ENCODE results near the gene TUSC2. TPM values are rescaled to one million over a fixed set of nuclear protein-coding genes. Genes with fewer than 3 reads are reported as not detected.

TUSC2 gene
- total RNA-seq, 1 donor from 2014 or later: 25.4 TPM

DNA sequence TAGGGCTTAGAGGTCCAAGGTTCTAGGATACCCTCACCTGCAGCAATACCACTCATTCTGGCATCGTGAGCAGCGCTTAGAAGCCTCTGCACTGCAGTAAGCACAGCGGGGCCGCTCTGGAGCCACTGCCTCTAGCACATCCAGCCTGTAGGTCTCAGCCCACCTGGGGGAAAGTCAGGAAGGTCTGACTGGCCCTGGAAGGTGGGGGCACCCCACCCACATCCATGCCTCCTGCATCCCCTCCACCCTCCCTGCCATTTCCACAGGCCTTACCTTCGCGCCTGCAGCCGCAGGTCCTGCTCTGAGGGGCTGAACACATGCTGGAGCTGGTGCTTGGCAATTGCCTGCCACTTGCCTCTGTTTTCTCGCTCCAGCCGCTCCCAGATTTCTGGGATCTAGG is 13.5 kb upstream of the TUSC2 start:
- H3K27ac ChIP-seq: peak overlapping the region; percentile 99
- no peak for DNase-seq (ENCODE audit: low spot score in 2 of 2)
- peak overlapping the region in 1 of 2 donors; percentile 96 for H3K4me3 ChIP-seq
- no peak for TF ChIP-seq CTCF (IDR thresholded peaks at IDR 0.05)
- no peaks in the 10 kb centered on the region for H3K36me3 ChIP-seq
- intact Hi-C loops (cut with DNase I): no loop called here
- H3K27me3 ChIP-seq: no peaks in the 10 kb centered on the region
- H3K9me3 ChIP-seq: no peaks in the 10 kb centered on the region
- H3K4me1 ChIP-seq: peaks cover 21 to 45% of the 10 kb centered on the region in 2 donors

DNA sequence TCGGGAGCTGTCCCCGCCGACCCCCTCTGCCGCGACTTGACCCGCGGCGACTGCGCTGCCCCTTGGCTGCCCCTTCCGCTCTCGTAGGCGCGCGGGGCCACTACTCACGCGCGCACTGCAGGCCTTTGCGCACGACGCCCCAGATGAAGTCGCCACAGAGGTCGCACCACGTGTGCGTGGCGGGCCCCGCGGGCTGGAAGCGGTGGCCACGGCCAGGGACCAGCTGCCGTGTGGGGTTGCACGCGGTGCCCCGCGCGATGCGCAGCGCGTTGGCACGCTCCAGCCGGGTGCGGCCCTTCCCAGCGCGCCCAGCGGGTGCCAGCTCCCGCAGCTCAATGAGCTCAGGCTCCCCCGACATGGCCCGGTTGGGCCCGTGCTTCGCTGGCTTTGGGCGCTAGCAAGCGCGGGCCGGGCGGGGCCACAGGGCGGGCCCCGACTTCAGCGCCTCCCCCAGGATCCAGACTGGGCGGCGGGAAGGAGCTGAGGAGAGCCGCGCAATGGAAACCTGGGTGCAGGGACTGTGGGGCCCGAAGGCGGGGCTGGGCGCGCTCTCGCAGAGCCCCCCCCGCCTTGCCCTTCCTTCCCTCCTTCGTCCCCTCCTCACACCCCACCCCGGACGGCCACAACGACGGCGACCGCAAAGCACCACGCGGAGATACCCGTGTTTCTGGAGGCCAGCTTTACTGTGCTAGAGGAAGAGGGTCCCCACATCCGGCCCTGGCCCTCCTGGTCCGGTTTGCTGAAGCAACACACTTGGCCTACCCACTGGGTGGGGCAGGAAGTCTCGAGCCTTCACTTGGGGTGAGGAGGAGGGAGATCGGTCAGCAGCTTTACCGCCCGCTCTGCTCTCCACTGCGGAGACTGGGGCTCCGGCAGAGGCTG is 12.7 kb upstream of the TUSC2 start, which contains the start of gene RASSF1:
Gene RASSF1 (minus strand): TSS at position 389 of the 882 bp plus-strand sequence. CDS start 31 bp downstream, at position 358.
- peak within 1 kb of the TSS; percentile 68 to 96 for H3K4me3 ChIP-seq
- no peaks in the 10 kb centered on the region for H3K36me3 ChIP-seq
- peak within 1 kb of the TSS; percentile 99 for H3K27ac ChIP-seq
- TF ChIP-seq CTCF (IDR thresholded peaks at IDR 0.05): no peak
- intact Hi-C loops (cut with DNase I): no loop called here
- no peaks in the 10 kb centered on the region for H3K27me3 ChIP-seq
- no peaks in the 10 kb centered on the region for H3K9me3 ChIP-seq
- peak; percentile 58 to 86 for DNase-seq (ENCODE audit: low spot score in 2 of 2)
- H3K4me1 ChIP-seq: peaks cover 20 to 52% of the 10 kb centered on the region in 2 donors

GRCh38 chr3:50340147-50340447 is 12.1 kb upstream of the TUSC2 start:
- intact Hi-C loops (cut with DNase I): no loop called here
- H3K27me3 ChIP-seq: no peaks in the 10 kb centered on the region
- H3K9me3 ChIP-seq: no peaks in the 10 kb centered on the region
- H3K36me3 ChIP-seq: no peaks in the 10 kb centered on the region
- H3K4me3 ChIP-seq: peak overlapping the region; percentile 68 to 96
- H3K27ac ChIP-seq: peak overlapping the region; percentile 99
- DNase-seq (ENCODE audit: low spot score in 2 of 2): no peak
- TF ChIP-seq CTCF (IDR thresholded peaks at IDR 0.05): no peak
- peaks cover 18 to 52% of the 10 kb centered on the region in 2 donors for H3K4me1 ChIP-seq

GRCh38 chr3:50339485-50340146 is 11.6 kb upstream of the TUSC2 start:
- Histone ChIP-seq H3K4me1 (peaks cover 20 to 56% of the 10 kb centered on the region in 2 donors), H3K27ac (peak overlapping the region; percentile 99), H3K36me3 (no peaks in the 10 kb centered on the region), H3K27me3 (no peaks in the 10 kb centered on the region), H3K9me3 (no peaks in the 10 kb centered on the region), H3K4me3 (peak overlapping the region; percentile 68 to 96)
- DNase-seq (ENCODE audit: low spot score in 2 of 2): no peak
- TF ChIP-seq CTCF (IDR thresholded peaks at IDR 0.05): no peak
- intact Hi-C loops (cut with DNase I): no loop called here

GRCh38 chr3:50338965-50339364 is 10.9 kb upstream of the TUSC2 start:
- no peaks in the 10 kb centered on the region for H3K36me3 ChIP-seq
- H3K27me3 ChIP-seq: no peaks in the 10 kb centered on the region
- intact Hi-C loops (cut with DNase I): no loop called here
- peak overlapping the region; percentile 99 for H3K27ac ChIP-seq
- peaks cover 24 to 63% of the 10 kb centered on the region in 2 donors for H3K4me1 ChIP-seq
- H3K4me3 ChIP-seq: peak overlapping the region; percentile 14 to 96
- H3K9me3 ChIP-seq: no peaks in the 10 kb centered on the region
- DNase-seq (ENCODE audit: low spot score in 2 of 2): no peak
- TF ChIP-seq CTCF (IDR thresholded peaks at IDR 0.05): no peak

All from ascending aorta (tissue), 2 donors.